CD4-positive, CD25-positive, alpha-beta regulatory T cell (primary cell): ENCODE data around the gene PLAGL2. TPM values are rescaled to one million over a fixed set of nuclear protein-coding genes. Genes with fewer than 3 reads are reported as not detected.

ENCODE experiments used
- ATAC-seq, 2 donors: fragments of 150-1000 bp; cut with Tn5 transposase; one replicate each; pipeline ENCODE4 v1.10.0; 2021; ENCODE audit warnings: low read depth in 2 of 2, moderate number of reproducible peaks in 2 of 2, moderate library complexity in 1 of 2
- DNase-seq, 3 donors: peaks; one replicate each; pipeline versions ENCODE4 v3.0.0 to v3.0.0-alpha.2; 2012 to 2022; ENCODE audit warnings: mixed read lengths in 1 of 3
- H3K27ac ChIP-seq: one replicate; pipeline ENCODE4 v1.7.0; 2013; ENCODE audit warnings: mild to moderate bottlenecking, low read length; ENCODE audit not compliant: insufficient read depth, poor library complexity, severe bottlenecking
- H3K27me3 ChIP-seq: one replicate; pipeline ENCODE4 v1.7.0; 2013; ENCODE audit warnings: low read length; ENCODE audit not compliant: control insufficient read depth, insufficient read depth
- H3K36me3 ChIP-seq: one replicate; pipeline ENCODE4 v1.7.0; 2013; ENCODE audit warnings: mild to moderate bottlenecking, low read length, moderate library complexity; ENCODE audit not compliant: control insufficient read depth, insufficient read depth
- H3K4me1 ChIP-seq: 2 replicates; pipeline ENCODE4 v1.7.0; 2013; ENCODE audit warnings: mild to moderate bottlenecking, low read length; ENCODE audit not compliant: insufficient read depth, control insufficient read depth, poor library complexity, severe bottlenecking
- H3K4me3 ChIP-seq: one replicate; pipeline ENCODE4 v1.7.0; 2013; ENCODE audit warnings: low read depth, mild to moderate bottlenecking, low read length, moderate library complexity
- H3K9me3 ChIP-seq, 2 experiments: 1 replicate in 1 of 2; 2 replicates in 1 of 2; pipeline ENCODE4 v1.7.0; 2013; ENCODE audit warnings: low read length in 2 of 2, mild to moderate bottlenecking in 1 of 2, moderate library complexity in 1 of 2; ENCODE audit not compliant: control insufficient read depth in 2 of 2
- H3K27ac Mint-ChIP-seq, 3 donors: one replicate each; pipeline ENCODE4 v1.8.0; 2020 to 2022; ENCODE audit warnings: mild to moderate bottlenecking in 3 of 3, mixed read lengths in 3 of 3, moderate library complexity in 2 of 3
- H3K27me3 Mint-ChIP-seq: one replicate; pipeline ENCODE4 v1.8.0; 2022; ENCODE audit warnings: mild to moderate bottlenecking, mixed read lengths
- H3K36me3 Mint-ChIP-seq: one replicate; pipeline ENCODE4 v1.8.0; 2020; ENCODE audit warnings: mixed read lengths
- H3K4me1 Mint-ChIP-seq, 4 donors: one replicate each; pipeline ENCODE4 v1.8.0; 2020 to 2022; ENCODE audit warnings: mixed read lengths in 4 of 4, mild to moderate bottlenecking in 1 of 4
- H3K4me3 Mint-ChIP-seq, 4 donors: one replicate each; pipeline ENCODE4 v1.8.0; 2020 to 2022; ENCODE audit warnings: mild to moderate bottlenecking in 4 of 4, mixed read lengths in 4 of 4, moderate library complexity in 3 of 4
- H3K9me3 Mint-ChIP-seq, 7 donors: one replicate each; pipeline ENCODE4 v1.8.0; 2020 to 2022; ENCODE audit warnings: mixed read lengths in 7 of 7, mild to moderate bottlenecking in 3 of 7, moderate library complexity in 2 of 7
- polyA plus RNA-seq, 4 donors: library from polyadenylated mRNA; unstranded; fragments of 300-500 nt; fragmentation: Illumina TruSeq; gene quantifications; one replicate each; pipeline ENCODE4 v1.2.3, GENCODE V29; 2021
- total RNA-seq: library from RNA; stranded (reverse); gene quantifications from one replicate; pipeline ENCODE4 v1.2.3, GENCODE V29; 2022

The PLAGL2 gene
- total and polyA plus RNA-seq, 5 donors from 2014 or later, result 2.8 to 22.9 (median 4.4) TPM

- no peak for ATAC-seq
- no peak overlapping the region for H3K4me3 Mint-ChIP-seq
- no peaks in the 10 kb centered on the region for H3K27me3 ChIP-seq
- no peak overlapping the region for H3K27ac Mint-ChIP-seq
- no peaks in the 10 kb centered on the region for H3K27me3 Mint-ChIP-seq
- peaks cover 59% of the 10 kb centered on the region for H3K36me3 ChIP-seq
- H3K4me3 ChIP-seq, result no peak overlapping the region
- no peaks in the 10 kb centered on the region for H3K9me3 ChIP-seq
- H3K4me1 Mint-ChIP-seq, result no peaks in the 10 kb centered on the region
- H3K9me3 Mint-ChIP-seq, result no peaks in the 10 kb centered on the region
- H3K36me3 Mint-ChIP-seq, result peaks cover 38% of the 10 kb centered on the region
- DNase-seq, result no peak
- no peaks in the 10 kb centered on the region for H3K4me1 ChIP-seq
- no peak overlapping the region for H3K27ac ChIP-seq
Measured at GRCh38 chr20:32158351-32158750, 49.2 kb downstream of the PLAGL2 start.

GRCh38 chr20:32157611-32158010 is 49.9 kb downstream of the PLAGL2 start:
- H3K9me3 ChIP-seq, result no peaks in the 10 kb centered on the region
- no peak overlapping the region for H3K4me3 ChIP-seq
- no peaks in the 10 kb centered on the region for H3K4me1 ChIP-seq
- Mint-ChIP-seq H3K27me3 (no peaks in the 10 kb centered on the region), H3K9me3 (no peaks in the 10 kb centered on the region), H3K4me1 (no peaks in the 10 kb centered on the region), H3K27ac (peak overlapping the region in 1 of 3 donors; percentile 81), H3K36me3 (peaks cover 36% of the 10 kb centered on the region), H3K4me3 (no peak overlapping the region)
- no peak for DNase-seq
- H3K27ac ChIP-seq, result no peak overlapping the region
- no peaks in the 10 kb centered on the region for H3K27me3 ChIP-seq
- ATAC-seq, result no peak
- H3K36me3 ChIP-seq, result peaks cover 60% of the 10 kb centered on the region

- Histone ChIP-seq H3K27me3 (no peaks in the 10 kb centered on the region), H3K27ac (no peak overlapping the region), H3K9me3 (no peaks in the 10 kb centered on the region), H3K4me3 (no peak overlapping the region), H3K36me3 (peaks cover 52% of the 10 kb centered on the region), H3K4me1 (no peaks in the 10 kb centered on the region)
- ATAC-seq (peak; percentile 20 to 52), DNase-seq (peak in 2 of 3 donors; percentile 9 to 28)
- Mint-ChIP-seq H3K27me3 (no peaks in the 10 kb centered on the region), H3K36me3 (peaks cover 37% of the 10 kb centered on the region), H3K4me1 (no peaks in the 10 kb centered on the region), H3K9me3 (no peaks in the 10 kb centered on the region), H3K27ac (peak overlapping the region in 2 of 3 donors; percentile 38 to 40), H3K4me3 (no peak overlapping the region)
Measured at GRCh38 chr20:32155017-32155981, 52.2 kb downstream of the PLAGL2 start.

GRCh38 chr20:32153771-32154170 is 53.8 kb downstream of the PLAGL2 start:
- Histone ChIP-seq H3K9me3 (no peaks in the 10 kb centered on the region), H3K36me3 (peaks cover 50% of the 10 kb centered on the region), H3K4me3 (no peak overlapping the region), H3K27me3 (no peaks in the 10 kb centered on the region), H3K4me1 (no peaks in the 10 kb centered on the region), H3K27ac (no peak overlapping the region)
- no peak for ATAC-seq
- H3K4me3 Mint-ChIP-seq, result no peak overlapping the region
- no peak for DNase-seq
- H3K36me3 Mint-ChIP-seq, result peaks cover 45% of the 10 kb centered on the region
- no peaks in the 10 kb centered on the region for H3K27me3 Mint-ChIP-seq
- H3K4me1 Mint-ChIP-seq, result no peaks in the 10 kb centered on the region
- no peaks in the 10 kb centered on the region for H3K9me3 Mint-ChIP-seq
- no peak overlapping the region for H3K27ac Mint-ChIP-seq

DNA sequence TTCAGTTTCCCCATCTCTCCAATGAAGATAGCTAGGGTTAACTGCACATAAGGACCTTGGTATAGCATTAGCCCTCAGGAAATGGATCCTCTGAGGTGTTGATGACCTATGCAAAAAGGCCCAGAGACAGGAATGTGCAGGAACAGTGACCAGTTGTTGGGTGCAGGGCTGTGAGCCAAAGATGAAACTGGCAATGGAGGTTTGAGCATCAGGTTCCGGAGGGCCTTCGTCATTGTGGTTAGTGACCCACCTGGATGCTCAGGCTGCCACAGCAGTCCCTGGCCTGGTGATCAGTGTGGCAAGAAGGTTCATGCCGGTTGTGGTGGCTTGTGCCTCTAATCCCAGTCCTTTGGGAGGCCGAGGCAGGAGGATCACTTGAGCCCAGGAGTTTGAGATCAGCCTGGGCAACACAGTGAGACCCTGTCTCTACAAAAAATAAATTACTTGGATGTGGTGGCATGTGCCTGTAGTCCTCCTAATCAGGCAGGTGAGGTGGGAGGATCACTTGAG is 54.3 kb downstream of the PLAGL2 start:
- peaks cover 47% of the 10 kb centered on the region for H3K36me3 ChIP-seq
- Mint-ChIP-seq H3K4me1 (no peaks in the 10 kb centered on the region), H3K9me3 (no peaks in the 10 kb centered on the region), H3K4me3 (no peak overlapping the region), H3K27ac (no peak overlapping the region), H3K36me3 (peaks cover 42% of the 10 kb centered on the region), H3K27me3 (no peaks in the 10 kb centered on the region)
- no peaks in the 10 kb centered on the region for H3K27me3 ChIP-seq
- ATAC-seq, result no peak
- DNase-seq, result no peak
- H3K4me1 ChIP-seq, result no peaks in the 10 kb centered on the region
- no peaks in the 10 kb centered on the region for H3K9me3 ChIP-seq
- H3K27ac ChIP-seq, result no peak overlapping the region
- H3K4me3 ChIP-seq, result no peak overlapping the region

DNA sequence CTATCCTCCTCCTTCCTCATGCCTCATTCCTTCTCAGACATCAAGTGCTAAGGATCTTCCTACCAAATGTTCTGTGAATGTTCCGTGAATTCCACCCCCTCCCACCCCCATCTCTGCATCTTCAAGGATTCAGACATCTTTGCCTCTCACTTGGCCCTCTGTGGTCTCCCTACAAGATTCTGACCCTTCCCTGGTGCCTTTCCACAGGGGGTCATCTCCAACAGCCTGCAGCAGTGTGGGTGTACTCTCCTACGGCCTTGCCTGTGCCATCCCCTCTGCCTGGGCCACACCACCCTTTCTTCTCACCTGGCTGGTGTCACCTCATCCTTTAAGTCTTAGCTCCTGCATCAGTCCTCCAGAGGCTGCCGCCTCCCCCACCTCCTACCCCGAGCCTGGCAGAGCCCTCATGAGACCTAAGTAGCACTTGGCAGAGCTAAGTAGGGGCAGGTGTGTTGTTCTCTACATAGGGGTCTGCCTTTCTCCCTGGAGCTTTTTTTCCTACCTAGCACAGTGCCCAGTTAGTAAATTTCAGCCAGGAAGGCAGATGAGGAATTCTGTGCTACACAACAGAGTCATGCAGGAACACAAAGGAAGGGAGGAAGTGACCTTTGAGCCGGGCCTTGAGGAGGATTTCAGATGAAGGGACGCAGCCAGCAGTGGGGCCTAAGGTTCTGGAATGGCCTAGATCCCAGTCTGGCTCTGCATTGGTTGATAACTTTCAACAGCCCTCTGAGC is 55.0 kb downstream of the PLAGL2 start:
- H3K27me3 ChIP-seq, result no peaks in the 10 kb centered on the region
- H3K36me3 ChIP-seq, result peaks cover 45% of the 10 kb centered on the region
- DNase-seq, result no peak
- Mint-ChIP-seq H3K36me3 (peaks cover 37% of the 10 kb centered on the region), H3K9me3 (no peaks in the 10 kb centered on the region), H3K4me1 (no peaks in the 10 kb centered on the region), H3K27ac (peak overlapping the region in 1 of 3 donors; percentile 42), H3K4me3 (no peak overlapping the region), H3K27me3 (no peaks in the 10 kb centered on the region)
- H3K4me1 ChIP-seq, result no peaks in the 10 kb centered on the region
- ATAC-seq, result no peak
- no peak overlapping the region for H3K4me3 ChIP-seq
- no peak overlapping the region for H3K27ac ChIP-seq
- H3K9me3 ChIP-seq, result no peaks in the 10 kb centered on the region

GRCh38 chr20:32150291-32150848 is 57.2 kb downstream of the PLAGL2 start:
- peak overlapping the region in 1 of 3 donors; percentile 73 for H3K27ac Mint-ChIP-seq

More at GRCh38 chr20:32150291-32150848, 57.2 kb downstream of the PLAGL2 start:
- no peak overlapping the region for H3K27ac ChIP-seq
- no peaks in the 10 kb centered on the region for H3K9me3 ChIP-seq
- peaks cover 50% of the 10 kb centered on the region for H3K36me3 Mint-ChIP-seq
- no peaks in the 10 kb centered on the region for H3K9me3 Mint-ChIP-seq
- H3K36me3 ChIP-seq, result peaks cover 60% of the 10 kb centered on the region
- no peaks in the 10 kb centered on the region for H3K27me3 Mint-ChIP-seq
- no peak overlapping the region for H3K4me3 Mint-ChIP-seq
- no peak for ATAC-seq
- H3K4me1 Mint-ChIP-seq, result no peaks in the 10 kb centered on the region
- H3K27me3 ChIP-seq, result no peaks in the 10 kb centered on the region
- no peak overlapping the region for H3K4me3 ChIP-seq
- DNase-seq, result no peak
- no peaks in the 10 kb centered on the region for H3K4me1 ChIP-seq
